NB4 (cell line): Measurements from ENCODE around the gene OSBPL8.

Experiments used
- DNase-seq: peaks from one replicate; pipeline ENCODE4 v3.0.0; 2010; ENCODE audit warnings: low read depth
- H3K4me3 ChIP-seq: one replicate; pipeline ENCODE4 v1.5.1; 2011; ENCODE audit warnings: mild to moderate bottlenecking, low read depth, low read length, moderate library complexity
- MYC ChIP-seq: IDR thresholded peaks from 2 replicates; pipeline ENCODE4 v1.6.1; 2011; ENCODE audit warnings: low read depth, low read length
- POLR2A ChIP-seq: IDR thresholded peaks from 2 replicates; pipeline ENCODE4 v1.6.1; 2011; ENCODE audit warnings: mild to moderate bottlenecking; ENCODE audit not compliant: insufficient read length; ENCODE audit errors: extremely low read depth
- TF ChIP-seq, protein P1 (sequence below): IDR thresholded peaks from one replicate; pipeline ENCODE4 v1.5.1; 2012; ENCODE audit warnings: low read depth, low read length
- TF ChIP-seq, protein P2 (sequence below): IDR thresholded peaks from 2 replicates; pipeline ENCODE4 v1.6.1; 2011; ENCODE audit warnings: low read depth, low read length

The OSBPL8 gene

DNA sequence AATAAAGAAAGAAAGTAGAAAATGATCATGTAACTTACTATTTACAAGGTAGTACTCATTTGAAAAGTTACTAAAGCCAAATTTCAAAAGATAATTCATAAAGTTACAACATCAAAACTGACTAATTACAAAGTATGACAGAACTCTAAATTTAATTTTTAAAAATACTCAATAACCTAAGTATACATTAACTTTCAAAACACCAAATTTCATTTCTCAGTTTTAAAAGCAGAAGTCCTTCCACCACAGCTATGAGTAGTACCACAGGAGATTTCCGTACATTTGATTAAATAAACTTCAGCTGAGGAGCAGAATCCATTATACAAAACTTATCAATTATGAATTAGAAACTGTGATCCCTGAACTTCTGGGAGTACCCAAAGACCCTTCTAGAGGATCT is 110.6 kb downstream of the OSBPL8 start:
- no peak overlapping the region for H3K4me3 ChIP-seq
- DNase-seq, result no peak
- no peak for TF ChIP-seq POLR2A
- no peak for TF ChIP-seq MYC
- TF ChIP-seq, protein P1, sequence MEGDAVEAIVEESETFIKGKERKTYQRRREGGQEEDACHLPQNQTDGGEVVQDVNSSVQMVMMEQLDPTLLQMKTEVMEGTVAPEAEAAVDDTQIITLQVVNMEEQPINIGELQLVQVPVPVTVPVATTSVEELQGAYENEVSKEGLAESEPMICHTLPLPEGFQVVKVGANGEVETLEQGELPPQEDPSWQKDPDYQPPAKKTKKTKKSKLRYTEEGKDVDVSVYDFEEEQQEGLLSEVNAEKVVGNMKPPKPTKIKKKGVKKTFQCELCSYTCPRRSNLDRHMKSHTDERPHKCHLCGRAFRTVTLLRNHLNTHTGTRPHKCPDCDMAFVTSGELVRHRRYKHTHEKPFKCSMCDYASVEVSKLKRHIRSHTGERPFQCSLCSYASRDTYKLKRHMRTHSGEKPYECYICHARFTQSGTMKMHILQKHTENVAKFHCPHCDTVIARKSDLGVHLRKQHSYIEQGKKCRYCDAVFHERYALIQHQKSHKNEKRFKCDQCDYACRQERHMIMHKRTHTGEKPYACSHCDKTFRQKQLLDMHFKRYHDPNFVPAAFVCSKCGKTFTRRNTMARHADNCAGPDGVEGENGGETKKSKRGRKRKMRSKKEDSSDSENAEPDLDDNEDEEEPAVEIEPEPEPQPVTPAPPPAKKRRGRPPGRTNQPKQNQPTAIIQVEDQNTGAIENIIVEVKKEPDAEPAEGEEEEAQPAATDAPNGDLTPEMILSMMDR, result no peak
- TF ChIP-seq, protein P2, sequence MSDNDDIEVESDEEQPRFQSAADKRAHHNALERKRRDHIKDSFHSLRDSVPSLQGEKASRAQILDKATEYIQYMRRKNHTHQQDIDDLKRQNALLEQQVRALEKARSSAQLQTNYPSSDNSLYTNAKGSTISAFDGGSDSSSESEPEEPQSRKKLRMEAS, result no peak

DNA sequence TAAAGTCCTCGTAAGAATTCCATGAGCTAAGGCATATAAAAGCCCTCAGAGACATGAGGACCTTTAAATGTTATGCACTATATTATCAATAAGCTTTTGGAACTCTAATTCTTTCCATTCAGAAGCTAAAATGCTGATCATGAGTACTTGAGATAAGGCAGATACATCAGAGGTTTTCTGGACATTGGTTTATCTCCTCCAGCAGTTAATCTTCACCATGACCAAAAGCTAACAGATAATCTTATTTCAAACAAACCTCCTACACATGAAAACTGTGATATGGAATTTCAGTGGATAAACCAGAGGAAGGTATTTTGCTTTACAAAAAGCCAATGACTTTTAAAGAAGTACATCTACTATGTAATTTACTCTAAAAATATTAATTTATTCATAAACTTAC is 113.5 kb downstream of the OSBPL8 start:
- no peak overlapping the region for H3K4me3 ChIP-seq
- no peak for TF ChIP-seq MYC
- TF ChIP-seq POLR2A, result no peak
- TF ChIP-seq, protein P1, result no peak
- TF ChIP-seq, protein P2, result no peak
- DNase-seq, result no peak

DNA sequence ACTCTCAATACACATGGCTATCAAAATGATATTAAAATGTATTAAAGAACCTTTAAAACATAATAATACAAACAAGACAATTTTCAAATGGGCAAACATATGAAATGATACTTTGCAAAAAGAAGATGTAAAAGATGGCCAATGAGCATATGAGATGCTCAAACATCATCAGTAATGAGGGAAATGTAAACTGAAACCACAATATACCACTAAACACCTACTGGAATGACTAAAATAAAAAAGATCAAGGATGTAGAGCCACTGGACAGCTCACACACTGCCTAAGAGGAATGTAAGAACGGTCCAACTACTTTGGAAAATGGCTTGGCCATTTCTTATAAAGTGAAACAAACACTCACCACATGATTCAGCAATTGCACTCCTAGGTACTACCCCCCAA is 114.1 kb downstream of the OSBPL8 start:
- no peak overlapping the region for H3K4me3 ChIP-seq
- no peak for DNase-seq
- TF ChIP-seq, protein P2, result no peak
- TF ChIP-seq, protein P1, result no peak
- TF ChIP-seq MYC, result no peak
- TF ChIP-seq POLR2A, result no peak

DNA sequence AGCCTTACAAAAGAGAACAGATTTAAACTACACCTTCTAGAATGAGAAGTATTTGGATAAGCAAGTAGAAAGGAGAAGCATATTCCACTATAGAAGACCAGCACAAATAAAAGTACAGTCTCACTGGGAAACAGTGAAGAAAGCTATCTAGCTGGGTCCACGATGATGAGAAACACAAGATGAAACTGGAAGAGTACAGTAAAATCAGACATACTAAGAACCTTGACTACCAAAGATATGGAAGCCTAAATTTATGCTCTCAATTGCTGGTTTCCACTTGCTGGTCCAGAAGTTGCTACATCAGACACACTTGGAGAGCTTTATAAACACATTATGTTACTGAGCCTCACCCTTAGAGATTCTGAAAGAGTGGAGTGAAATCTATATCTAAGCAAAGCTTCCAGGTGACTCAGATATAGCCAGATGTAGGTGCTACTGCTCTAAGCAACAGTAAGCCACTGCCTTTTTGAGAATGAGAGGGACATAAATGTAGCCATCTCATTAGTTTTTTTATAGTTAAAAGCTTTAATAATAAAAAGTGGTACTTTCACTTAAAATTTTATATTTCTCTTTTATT is 115.1 kb downstream of the OSBPL8 start:
- H3K4me3 ChIP-seq, result no peak overlapping the region
- TF ChIP-seq, protein P2, result no peak
- TF ChIP-seq, protein P1, result no peak
- TF ChIP-seq POLR2A, result no peak
- TF ChIP-seq MYC, result no peak
- DNase-seq, result no peak

DNA sequence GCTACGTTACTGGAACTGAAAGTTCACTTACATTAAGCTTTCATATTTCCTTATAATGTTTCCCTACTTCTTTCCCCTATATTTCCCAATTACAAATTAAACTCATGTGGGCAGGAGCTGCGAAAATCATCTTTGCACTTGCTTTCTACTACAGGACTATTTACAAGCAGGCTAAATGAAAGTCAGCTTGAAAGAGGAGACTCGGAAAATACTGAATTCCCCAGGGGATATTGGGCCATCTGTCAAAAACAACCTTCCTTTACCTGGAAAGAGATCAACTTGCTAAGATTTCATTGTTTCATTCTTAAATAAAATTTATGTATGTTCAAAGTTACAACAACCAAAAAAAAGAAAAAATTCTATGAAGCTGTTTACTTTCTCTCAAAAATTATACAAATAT is 118.6 kb downstream of the OSBPL8 start:
- TF ChIP-seq, protein P1, result no peak
- TF ChIP-seq MYC (no peak), POLR2A (no peak)
- TF ChIP-seq, protein P2, result no peak
- DNase-seq, result no peak
- no peak overlapping the region for H3K4me3 ChIP-seq

DNA sequence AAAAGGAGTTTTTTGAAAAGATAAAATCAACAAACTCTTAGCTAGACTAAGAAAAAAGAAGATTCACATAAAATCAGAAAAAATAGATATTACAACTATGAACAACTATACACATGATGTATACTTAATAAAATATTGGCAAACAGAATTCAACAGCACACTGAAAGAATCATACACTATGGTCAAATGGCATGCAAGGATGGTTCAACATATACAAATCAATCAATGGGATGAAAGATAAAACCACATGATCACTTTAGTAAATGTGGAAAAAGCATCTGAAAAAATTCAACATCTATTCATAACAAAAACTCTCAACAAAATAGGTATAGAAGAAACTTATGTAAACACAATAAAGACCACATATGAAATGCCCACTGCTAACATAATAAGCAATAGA is 126.8 kb downstream of the OSBPL8 start:
- no peak overlapping the region for H3K4me3 ChIP-seq
- no peak for TF ChIP-seq POLR2A
- TF ChIP-seq, protein P1, result no peak
- TF ChIP-seq, protein P2, result no peak
- no peak for TF ChIP-seq MYC
- no peak for DNase-seq
